Measurements from ENCODE around the gene GARS1. TPM values are rescaled to one million over a fixed set of nuclear protein-coding genes. Genes with fewer than 3 reads are reported as not detected.

Gene GARS1
- total and polyA plus RNA-seq, 8 donors = 71.2 to 131 (median 78.8) TPM

Other genes with a start within 250 kb of the GARS1 start
- 10 to 100 TPM; 18.4 to 22.6 TPM for gene NOD1, start 116.1 kb upstream of the GARS1 start, total RNA-seq
- gene NOD1, start 116.1 kb upstream of the GARS1 start, polyA plus RNA-seq (ENCODE audit: insufficient read length in 6 of 6) = 10 to 100 TPM; 22.6 to 27.4 (median 25.8) TPM
- gene GGCT, start 90.0 kb upstream of the GARS1 start, total RNA-seq = 10 to 100 TPM; 41.9 to 42.9 TPM
- 10 to 100 TPM; 58.5 to 68.4 (median 63.8) TPM for gene GGCT, start 90.0 kb upstream of the GARS1 start, polyA plus RNA-seq (ENCODE audit: insufficient read length in 6 of 6)
- gene CRHR2, start 87.6 kb downstream of the GARS1 start, total RNA-seq = under 1 TPM in 1 of 2 donors, not detected in 1; 0.15 TPM
- gene CRHR2, start 87.6 kb downstream of the GARS1 start, polyA plus RNA-seq (ENCODE audit: insufficient read length in 6 of 6) = under 1 TPM; 0.17 to 0.41 (median 0.26) TPM
- 100 to 1,000 TPM; 123 to 164 TPM for gene INMT, start 157.3 kb downstream of the GARS1 start, total RNA-seq
- gene INMT, start 157.3 kb downstream of the GARS1 start, polyA plus RNA-seq (ENCODE audit: insufficient read length in 6 of 6) = 10 to 100 TPM in 5 of 6 donors, 1 to 10 TPM in 1; 8.9 to 33.8 (median 19.1) TPM
- gene MINDY4, start 176.5 kb downstream of the GARS1 start, total RNA-seq = 1 to 10 TPM; 8.0 to 9.4 TPM
- 10 to 100 TPM; 15.2 to 56.0 (median 19.2) TPM for gene MINDY4, start 176.5 kb downstream of the GARS1 start, polyA plus RNA-seq (ENCODE audit: insufficient read length in 6 of 6)

All from left lung (tissue), 8 donors.